ENCODE data around the gene EIF1AY. TPM values are rescaled to one million over a fixed set of nuclear protein-coding genes. Genes with fewer than 3 reads are reported as not detected.
"Not testable (repeated sequence)": the region's sequence is repeated elsewhere in the genome, so short reads cannot be mapped to it uniquely, and the experiment has no call there.

Gene EIF1AY
- total RNA-seq = 10 to 100 TPM; 68.8 to 71.4 TPM

- Mint-ChIP-seq H3K27ac (peak within 1 kb of the TSS; percentile 99), H3K4me1 (peaks cover 22% of the 10 kb centered on the region), H3K9me3 (peaks cover 8% of the 10 kb centered on the region), H3K27me3 (no peaks in the 10 kb centered on the region), H3K4me3 (peak within 1 kb of the TSS; percentile 89), H3K36me3 (ENCODE audit: low read depth) (peaks cover 18% of the 10 kb centered on the region)
- peak; percentile 92 for DNase-seq
- ChIA-PET CTCF (no interaction called here), POLR2A (interaction anchor here (0.6 kb wide), 1 partner anchor 683 kb away, joined by 3 read pairs; no protein-coding TSS in a partner anchor)
Measured at GRCh38 chrY:20575531-20576121, at the start of gene EIF1AY. EIF1AY (plus strand) TSS chrY:20575776; CDS start chrY:20575872, 96 bp downstream.

GRCh38 chrY:20528435-20528834, 47.1 kb upstream of the EIF1AY start:
- Mint-ChIP-seq H3K9me3 (no peaks in the 10 kb centered on the region), H3K27ac (no peak overlapping the region), H3K36me3 (ENCODE audit: low read depth) (peaks cover 2% of the 10 kb centered on the region), H3K4me3 (no peak overlapping the region), H3K4me1 (peaks cover 30% of the 10 kb centered on the region), H3K27me3 (no peaks in the 10 kb centered on the region)
- POLR2A ChIA-PET = no interaction called here
- DNase-seq = no peak
- CTCF ChIA-PET = no interaction called here

- Mint-ChIP-seq H3K4me3 (no peak overlapping the region), H3K4me1 (peaks cover 28% of the 10 kb centered on the region), H3K9me3 (no peaks in the 10 kb centered on the region), H3K36me3 (ENCODE audit: low read depth) (no peaks in the 10 kb centered on the region), H3K27ac (no peak overlapping the region), H3K27me3 (no peaks in the 10 kb centered on the region)
- ChIA-PET POLR2A (no interaction called here), CTCF (no interaction called here)
- DNase-seq = no peak
Measured at GRCh38 chrY:20538186-20538585, 37.4 kb upstream of the EIF1AY start.

GRCh38 chrY:20538933-20539332, 36.6 kb upstream of the EIF1AY start:
- no peaks in the 10 kb centered on the region for H3K36me3 Mint-ChIP-seq (ENCODE audit: low read depth)
- no peaks in the 10 kb centered on the region for H3K27me3 Mint-ChIP-seq

GRCh38 chrY:20544451-20544960, 31.1 kb upstream of the EIF1AY start:
- no peak overlapping the region for H3K27ac Mint-ChIP-seq
- POLR2A ChIA-PET = no interaction called here
- DNase-seq = no peak

More at GRCh38 chrY:20538933-20539332, 36.6 kb upstream of the EIF1AY start:
- DNase-seq = no peak
- H3K4me1 Mint-ChIP-seq = peaks cover 28% of the 10 kb centered on the region
- H3K27ac Mint-ChIP-seq = peak overlapping the region; percentile 66
- no peaks in the 10 kb centered on the region for H3K9me3 Mint-ChIP-seq
- CTCF ChIA-PET = no interaction called here
- POLR2A ChIA-PET = no interaction called here
- no peak overlapping the region for H3K4me3 Mint-ChIP-seq

GRCh38 chrY:20546071-20546470, 29.5 kb upstream of the EIF1AY start:
- Mint-ChIP-seq H3K27ac (no peak overlapping the region), H3K4me1 (no peaks in the 10 kb centered on the region), H3K4me3 (no peak overlapping the region), H3K36me3 (ENCODE audit: low read depth) (peaks cover 2% of the 10 kb centered on the region), H3K27me3 (no peaks in the 10 kb centered on the region), H3K9me3 (peaks cover 5% of the 10 kb centered on the region)
- CTCF ChIA-PET = no interaction called here
- no peak for DNase-seq
- POLR2A ChIA-PET = no interaction called here

More at GRCh38 chrY:20544451-20544960, 31.1 kb upstream of the EIF1AY start:
- H3K4me3 Mint-ChIP-seq = no peak overlapping the region
- H3K9me3 Mint-ChIP-seq = peaks cover 5% of the 10 kb centered on the region
- H3K36me3 Mint-ChIP-seq (ENCODE audit: low read depth) = peaks cover 2% of the 10 kb centered on the region
- H3K4me1 Mint-ChIP-seq = peaks cover 10% of the 10 kb centered on the region
- H3K27me3 Mint-ChIP-seq = no peaks in the 10 kb centered on the region
- CTCF ChIA-PET = no interaction called here

GRCh38 chrY:20549289-20549688, 26.3 kb upstream of the EIF1AY start:
- DNase-seq = no peak
- peaks cover 8% of the 10 kb centered on the region for H3K9me3 Mint-ChIP-seq
- no peak overlapping the region for H3K27ac Mint-ChIP-seq
- no peaks in the 10 kb centered on the region for H3K4me1 Mint-ChIP-seq
- H3K36me3 Mint-ChIP-seq (ENCODE audit: low read depth) = peaks cover 2% of the 10 kb centered on the region
- POLR2A ChIA-PET = no interaction called here
- no peaks in the 10 kb centered on the region for H3K27me3 Mint-ChIP-seq
- CTCF ChIA-PET = no interaction called here
- no peak overlapping the region for H3K4me3 Mint-ChIP-seq

GRCh38 chrY:20551840-20552239, 23.7 kb upstream of the EIF1AY start:
- Mint-ChIP-seq H3K9me3 (peaks cover 2% of the 10 kb centered on the region), H3K27me3 (no peaks in the 10 kb centered on the region), H3K4me1 (no peaks in the 10 kb centered on the region), H3K36me3 (ENCODE audit: low read depth) (no peaks in the 10 kb centered on the region), H3K27ac (no peak overlapping the region), H3K4me3 (no peak overlapping the region)
- ChIA-PET POLR2A (no interaction called here), CTCF (no interaction called here)
- DNase-seq = no peak

- H3K27ac Mint-ChIP-seq; DNase-seq; POLR2A ChIA-PET; H3K36me3 Mint-ChIP-seq (ENCODE audit: low read depth); H3K4me1 Mint-ChIP-seq; H3K4me3 Mint-ChIP-seq; H3K27me3 Mint-ChIP-seq; CTCF ChIA-PET; H3K9me3 Mint-ChIP-seq: not testable (repeated sequence)
Measured at GRCh38 chrY:20552764-20553323, 22.7 kb upstream of the EIF1AY start.

GRCh38 chrY:20555820-20556219, 19.8 kb upstream of the EIF1AY start:
- DNase-seq = no peak
- no peak overlapping the region for H3K27ac Mint-ChIP-seq
- no peaks in the 10 kb centered on the region for H3K36me3 Mint-ChIP-seq (ENCODE audit: low read depth)
- ChIA-PET CTCF (no interaction called here), POLR2A (no interaction called here)
- H3K4me3 Mint-ChIP-seq = no peak overlapping the region
- H3K9me3 Mint-ChIP-seq = peaks cover 2% of the 10 kb centered on the region
- no peaks in the 10 kb centered on the region for H3K4me1 Mint-ChIP-seq
- no peaks in the 10 kb centered on the region for H3K27me3 Mint-ChIP-seq

- peak; percentile 12 for DNase-seq
- no peaks in the 10 kb centered on the region for H3K27me3 Mint-ChIP-seq
- no peaks in the 10 kb centered on the region for H3K4me1 Mint-ChIP-seq
- no peak overlapping the region for H3K4me3 Mint-ChIP-seq
- H3K36me3 Mint-ChIP-seq (ENCODE audit: low read depth) = no peaks in the 10 kb centered on the region
- ChIA-PET CTCF (no interaction called here), POLR2A (no interaction called here)
- no peak overlapping the region for H3K27ac Mint-ChIP-seq
- H3K9me3 Mint-ChIP-seq = no peaks in the 10 kb centered on the region
Measured at GRCh38 chrY:20558677-20559076, 16.9 kb upstream of the EIF1AY start.

- Mint-ChIP-seq H3K9me3 (no peaks in the 10 kb centered on the region), H3K36me3 (ENCODE audit: low read depth) (no peaks in the 10 kb centered on the region), H3K4me1 (no peaks in the 10 kb centered on the region), H3K4me3 (no peak overlapping the region), H3K27ac (no peak overlapping the region), H3K27me3 (no peaks in the 10 kb centered on the region)
- ChIA-PET POLR2A (interaction anchor here (0.6 kb wide), 1 partner anchor 89 kb away, joined by 7 read pairs; no protein-coding TSS in a partner anchor), CTCF (no interaction called here)
- DNase-seq = no peak
Measured at GRCh38 chrY:20559873-20560512, 15.6 kb upstream of the EIF1AY start.

GRCh38 chrY:20571306-20571705, 4.3 kb upstream of the EIF1AY start:
- no peak for DNase-seq
- CTCF ChIA-PET = no interaction called here
- Mint-ChIP-seq H3K9me3 (peaks cover 8% of the 10 kb centered on the region), H3K4me1 (peaks cover 13% of the 10 kb centered on the region), H3K27ac (peak overlapping the region; percentile 25), H3K4me3 (no peak overlapping the region), H3K27me3 (no peaks in the 10 kb centered on the region), H3K36me3 (ENCODE audit: low read depth) (peaks cover 10% of the 10 kb centered on the region)
- POLR2A ChIA-PET = no interaction called here

Data from activated CD4-positive, alpha-beta T cell treated with anti-CD3 and anti-CD28 coated beads, Interleukin-2, amount 10 ng/mL, durations not matched to agents 7 days and 5 days (primary cell).